IMR-90 (cell line): ENCODE data around the gene ESRRG. TPM values are rescaled to one million over a fixed set of nuclear protein-coding genes. Genes with fewer than 3 reads are reported as not detected.

Experiments
- ATAC-seq: fragments of 200-7000 bp; cut with Tn5 transposase; 2 replicates; pipeline ENCODE4 v1.9.1; 2020; ENCODE audit warnings: low read depth, mild to moderate bottlenecking, moderate library complexity
- BruUV-seq: library from RNA; stranded (reverse); fragments of 400-500 nt; replicated peaks from 2 replicates; lab custom pipeline; 2021; lab: Mats Ljungman, UMichigan
- CTCF ChIA-PET: fragments of 300-600 bp; formaldehyde crosslinking; extraction: SDS; loops from one replicate; lab custom pipeline; 2021; ENCODE audit warnings: antibody characterized with exemption; lab: Yijun Ruan, JAX
- POLR2A ChIA-PET: fragments of 300-600 bp; sonication (Branson Sonifier 250); formaldehyde crosslinking; loops from one replicate; lab custom pipeline; 2022; ENCODE audit warnings: antibody characterized with exemption; ENCODE audit not compliant: unreplicated experiment; lab: Charles Lee
- DNase-seq: peaks from one replicate; pipeline ENCODE4 v3.0.0; 2013
- H2AFZ ChIP-seq: replicated peaks from 2 replicates; pipeline ENCODE3; 2013; ENCODE audit warnings: low read length, mild to moderate bottlenecking; ENCODE audit not compliant: poor library complexity
- H2AK5ac ChIP-seq: 2 replicates; pipeline ENCODE4 v1.6.1; 2013; ENCODE audit warnings: low read depth, low read length, inconsistent platforms
- H2AK9ac ChIP-seq: replicated peaks from 2 replicates; pipeline ENCODE3; 2013; ENCODE audit warnings: mild to moderate bottlenecking, low read depth, low read length, moderate library complexity; ENCODE audit not compliant: poor library complexity
- H2BK120ac ChIP-seq: 2 replicates; pipeline ENCODE4 v1.6.1; 2013; ENCODE audit warnings: low read depth, low read length, inconsistent platforms
- H2BK15ac ChIP-seq: 3 replicates; pipeline ENCODE4 v1.6.1; 2013; ENCODE audit warnings: low read depth, low read length, inconsistent platforms
- H2BK20ac ChIP-seq: 2 replicates; pipeline ENCODE4 v1.6.1; 2013; ENCODE audit warnings: low read depth, mild to moderate bottlenecking, inconsistent platforms, low read length, moderate library complexity
- H2BK5ac ChIP-seq: 2 replicates; pipeline ENCODE4 v1.6.1; 2013; ENCODE audit warnings: mild to moderate bottlenecking, low read depth, low read length, inconsistent platforms; ENCODE audit not compliant: poor library complexity, severe bottlenecking
- H3K14ac ChIP-seq: replicated peaks from 2 replicates; pipeline ENCODE4 v1.6.1; 2013; ENCODE audit warnings: low read depth, low read length, inconsistent platforms
- H3K18ac ChIP-seq: 2 replicates; pipeline ENCODE4 v1.6.1; 2013; ENCODE audit warnings: low read depth, low read length, control low read depth
- H3K23ac ChIP-seq: 2 replicates; pipeline ENCODE4 v1.6.1; 2013; ENCODE audit warnings: low read depth, low read length, inconsistent platforms
- H3K27ac ChIP-seq: 2 replicates; pipeline ENCODE4 v1.5.1; 2013; ENCODE audit warnings: mild to moderate bottlenecking, control low read depth, low read length; ENCODE audit not compliant: insufficient read depth
- H3K27me3 ChIP-seq: 2 replicates; pipeline ENCODE4 v1.6.1; 2013; ENCODE audit warnings: low read length; ENCODE audit not compliant: control insufficient read depth, insufficient read depth
- H3K36me3 ChIP-seq: 2 replicates; pipeline ENCODE4 v1.6.1; 2013; ENCODE audit warnings: low read length, mixed read lengths; ENCODE audit not compliant: control insufficient read depth, insufficient read depth
- H3K4ac ChIP-seq: 2 replicates; pipeline ENCODE4 v1.6.1; 2013; ENCODE audit warnings: low read depth, low read length, inconsistent platforms
- H3K4me1 ChIP-seq: 2 replicates; pipeline ENCODE4 v1.6.1; 2013; ENCODE audit warnings: low read length, mixed read lengths; ENCODE audit not compliant: control insufficient read depth, insufficient read depth
- H3K4me2 ChIP-seq: 2 replicates; pipeline ENCODE4 v1.6.1; 2013; ENCODE audit warnings: low read depth, mild to moderate bottlenecking, control low read depth, low read length, moderate library complexity
- H3K4me3 ChIP-seq: 2 replicates; pipeline ENCODE4 v1.5.1; 2013; ENCODE audit warnings: low read depth, mild to moderate bottlenecking, control low read depth, low read length, moderate library complexity; ENCODE audit not compliant: insufficient read depth
- H3K56ac ChIP-seq: 2 replicates; pipeline ENCODE4 v1.6.1; 2013; ENCODE audit warnings: low read length, inconsistent platforms; ENCODE audit not compliant: insufficient read depth; ENCODE audit errors: extremely low read depth
- H3K79me1 ChIP-seq, 2 experiments: 2 replicates each; pipeline ENCODE4 v1.6.1; 2013; ENCODE audit warnings: low read length in 2 of 2, inconsistent platforms in 1 of 2, low read depth in 1 of 2
- H3K9ac ChIP-seq: 2 replicates; pipeline ENCODE4 v1.6.1; 2013; ENCODE audit warnings: low read depth, low read length, control low read depth
- H3K9me1 ChIP-seq: 2 replicates; pipeline ENCODE4 v1.6.1; 2013; ENCODE audit warnings: low read length, inconsistent platforms; ENCODE audit not compliant: insufficient read depth
- H3K9me3 ChIP-seq: 2 replicates; pipeline ENCODE4 v1.6.1; 2013; ENCODE audit warnings: low read length; ENCODE audit not compliant: control insufficient read depth, insufficient read depth
- H4K20me1 ChIP-seq: 2 replicates; pipeline ENCODE4 v1.6.1; 2013; ENCODE audit warnings: low read length, inconsistent platforms; ENCODE audit not compliant: insufficient read depth
- H4K5ac ChIP-seq: 2 replicates; pipeline ENCODE4 v1.6.1; 2013; ENCODE audit warnings: mild to moderate bottlenecking, low read depth, low read length, control low read depth
- H4K8ac ChIP-seq, 2 experiments: 2 replicates each; pipeline ENCODE4 v1.6.1; 2013; ENCODE audit warnings: low read depth in 2 of 2, low read length in 2 of 2, control low read depth in 1 of 2, inconsistent platforms in 1 of 2
- H4K91ac ChIP-seq: 2 replicates; pipeline ENCODE4 v1.6.1; 2013; ENCODE audit warnings: low read depth, low read length, inconsistent platforms; ENCODE audit not compliant: insufficient read depth
- FOS ChIP-seq: fragments of 150-350 bp; IDR thresholded peaks from 2 replicates; pipeline ENCODE4 v1.6.1; 2016; ENCODE audit warnings: low read depth, low read length
- NFE2L2 ChIP-seq: fragments of 150-350 bp; IDR thresholded peaks from 2 replicates; pipeline ENCODE4 v1.6.1; 2016; ENCODE audit warnings: low read depth, mild to moderate bottlenecking, low read length
- POLR2A ChIP-seq: IDR thresholded peaks from 2 replicates; pipeline ENCODE4 v1.6.1; 2012; ENCODE audit warnings: mild to moderate bottlenecking, low read depth, low read length
- RAD21 ChIP-seq: IDR thresholded peaks from 2 replicates; pipeline ENCODE4 v1.6.1; 2012; ENCODE audit warnings: low read length, improper control_type of control experiment
- WGBS, 2 experiments: methylation state at CpG; one replicate each; pipeline versions ENCODE4 v1.1.5 to v1.1.7; 2013; ENCODE audit warnings: missing lambda C conversion rate in 2 of 2; ENCODE audit not compliant: insufficient read length in 1 of 2; ENCODE audit errors: extremely low coverage in 2 of 2; 5-methylcytosine and 5-hydroxymethylcytosine counted together
- dilution Hi-C: fragments of 300-500 bp; cut with HindIII; formaldehyde crosslinking; loops from one replicate; pipeline ENCODE4 v1.14.3; 2018; ENCODE audit warnings: low sequenced_read_pairs; ENCODE audit not compliant: unreplicated experiment
- in situ Hi-C: fragments of 300-500 bp; cut with MboI; formaldehyde crosslinking; loops from 3 replicates; pipeline ENCODE4 v1.14.3; 2019; ENCODE audit warnings: low sequenced_read_pairs, inconsistent platforms, mixed read lengths
- intact Hi-C: fragments of 100-400 bp; cut with micrococcal nuclease; formaldehyde crosslinking; loops from 2 replicates; pipeline ENCODE4 v1.10.0; 2022
- polyA plus RNA-seq, 3 experiments: library from polyadenylated mRNA; depleted of rRNA; stranded (reverse); fragments of >200 nt; gene quantifications; 2 replicates each; pipeline ENCODE4 v1.2.3, GENCODE V29; 2012; ENCODE audit warnings: low replicate concordance in 1 of 3
- total RNA-seq: library from RNA; depleted of rRNA; stranded (reverse); fragments of >200 nt; gene quantifications from 2 replicates; pipeline ENCODE4 v1.2.3, GENCODE V29; 2012

ESRRG gene
- total and polyA plus RNA-seq, 2 of the 4 experiments (the other 2 are of a cell fraction), result 0.17 to 0.54 TPM

GRCh38 chr1:216475659-216476276, 247.5 kb downstream of the ESRRG start:
- CTCF ChIA-PET, result no interaction called here
- POLR2A ChIA-PET, result no interaction called here

More at GRCh38 chr1:216475659-216476276, 247.5 kb downstream of the ESRRG start:
- Histone ChIP-seq H2AK5ac (no peak overlapping the region), H3K27me3 (no peaks in the 10 kb centered on the region), H3K4me1 (peaks cover 1% of the 10 kb centered on the region; the same call in 1 of the 2 replicates), H3K4me3 (no peak overlapping the region), H3K23ac (no peak overlapping the region), H4K20me1 (no peaks in the 10 kb centered on the region), H3K9ac (no peak overlapping the region), H2AFZ (no peak overlapping the region), H3K27ac (no peak overlapping the region), H2BK120ac (no peak overlapping the region), H2BK5ac (no peak overlapping the region), H4K8ac (no peak overlapping the region), H2BK15ac (no peak overlapping the region), H3K4ac (no peak overlapping the region), H2BK20ac (no peak overlapping the region), H3K56ac (no peak overlapping the region), H4K91ac (no peak overlapping the region), H3K14ac (no peak overlapping the region), H3K9me3 (no peaks in the 10 kb centered on the region), H4K5ac (no peak overlapping the region), H3K36me3 (no peaks in the 10 kb centered on the region), H3K9me1 (no peaks in the 10 kb centered on the region), H3K4me2 (no peak overlapping the region), H3K18ac (no peak overlapping the region; the same call in 1 of the 2 replicates), H3K79me1 (no peaks in the 10 kb centered on the region), H2AK9ac (no peak overlapping the region)
- ATAC-seq (no peak), DNase-seq (no peak)
- no CpG with 5 or more reads among the region's 1 CpG for WGBS, 2 experiments
- intact Hi-C loops (no loop called here), dilution Hi-C loops (no loop called here), in situ Hi-C loops (no loop called here)
- BruUV-seq, result no TSS peak
- no peak for TF ChIP-seq POLR2A
- no peak for TF ChIP-seq FOS
- TF ChIP-seq NFE2L2, result no peak
- no peak for TF ChIP-seq RAD21
